Gastroesophageal sphincter (tissue), 4 donors: ENCODE data around the gene MTMR11. TPM values are rescaled to one million over a fixed set of nuclear protein-coding genes. Genes with fewer than 3 reads are reported as not detected.

Experiments used
- ATAC-seq: fragments of 150-250 bp; one replicate; pipeline ENCODE4 v1.9.1; 2016; ENCODE audit warnings: mild to moderate bottlenecking, moderate library complexity
- H3K27ac ChIP-seq, 4 donors: fragments of 200-600 bp; sonication (generic) in 3 of 4; 1 replicate in 3 of 4; 2 replicates in 1 of 4; pipeline ENCODE4 v1.5.1; 2016 to 2019
- H3K27me3 ChIP-seq: fragments of 200-600 bp; sonication (generic); one replicate; pipeline ENCODE4 v1.5.1; 2019
- H3K36me3 ChIP-seq, 2 donors: fragments of 200-600 bp; sonication (generic); one replicate each; pipeline ENCODE4 v1.5.1; 2019; ENCODE audit warnings: control low read depth in 1 of 2
- H3K4me1 ChIP-seq, 3 donors: fragments of 200-600 bp; sonication (generic); 1 replicate in 2 of 3; 2 replicates in 1 of 3; pipeline ENCODE4 v1.5.1; 2016 to 2019; ENCODE audit warnings: control low read depth in 2 of 3
- H3K4me3 ChIP-seq, 2 donors: fragments of 200-600 bp; sonication (generic); one replicate each; pipeline ENCODE4 v1.5.1; 2019; ENCODE audit warnings: mild to moderate bottlenecking in 1 of 2, moderate library complexity in 1 of 2
- H3K9me3 ChIP-seq, 3 donors: fragments of 200-600 bp; sonication (generic); one replicate each; pipeline ENCODE4 v1.5.1; 2017 to 2019; ENCODE audit warnings: control low read depth in 2 of 3
- EP300 ChIP-seq: sonication (generic); formaldehyde crosslinking; IDR thresholded peaks from one replicate; pipeline ENCODE4 v1.6.1; 2017; ENCODE audit warnings: antibody characterized with exemption, mild to moderate bottlenecking
- POLR2A ChIP-seq, 2 donors: fragments of 450-650 bp; IDR thresholded peaks; one replicate each; pipeline ENCODE4 v1.6.1; 2017; ENCODE audit warnings: antibody characterized with exemption in 2 of 2, mild to moderate bottlenecking in 2 of 2, moderate library complexity in 1 of 2
- POLR2AphosphoS5 ChIP-seq: sonication (generic); formaldehyde crosslinking; IDR thresholded peaks from one replicate; pipeline ENCODE4 v1.6.1; 2017; ENCODE audit warnings: antibody characterized with exemption
- WGBS, 2 donors: methylation state at CpG; one replicate each; pipeline ENCODE4 v1.1.5; 2018; ENCODE audit warnings: low coverage in 1 of 2; 5-methylcytosine and 5-hydroxymethylcytosine counted together
- total RNA-seq, 4 donors: library from RNA; depleted of rRNA; stranded (reverse); fragments of >200 nt; gene quantifications; one replicate each; pipeline ENCODE4 v1.1.0, GENCODE V29; 2016
- TF ChIP-seq, protein P1 (sequence below), 4 experiments: fragments of 200-600 bp in 2 of 4; fragments of 450-650 bp in 2 of 4; sonication (generic) in 1 of 4; IDR thresholded peaks; one replicate each; pipeline ENCODE4 v1.5.1; 2017 to 2019; ENCODE audit warnings: antibody characterized with exemption in 4 of 4, mild to moderate bottlenecking in 2 of 4, moderate library complexity in 2 of 4

MTMR11 gene
- total RNA-seq, 4 donors from 2014 or later = 10.6 to 20.6 (median 14.4) TPM

DNA sequence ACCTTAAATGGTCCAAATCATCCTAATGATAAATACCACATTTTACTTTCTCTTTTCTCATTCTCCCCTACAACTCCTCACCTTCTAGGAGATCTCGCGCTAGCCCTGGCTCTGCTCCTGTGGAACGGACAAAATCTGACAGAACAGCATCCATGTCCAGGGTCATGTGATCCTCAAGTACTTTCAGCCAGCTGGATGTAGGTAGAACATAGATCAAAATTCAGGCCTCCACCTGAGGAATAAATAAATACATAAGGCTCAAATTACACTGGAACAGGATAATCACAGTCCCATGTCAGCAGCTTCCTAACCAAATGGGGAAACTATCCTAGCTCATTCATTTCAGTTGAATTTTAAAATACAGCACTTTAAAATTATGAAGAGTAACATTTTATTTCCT lies 40.7 kb upstream of the MTMR11 start:
- no peak for ATAC-seq
- peaks cover 2 to 52% of the 10 kb centered on the region in 2 donors for H3K36me3 ChIP-seq
- no peaks in the 10 kb centered on the region for H3K27me3 ChIP-seq
- H3K27ac ChIP-seq = no peak overlapping the region
- no peaks in the 10 kb centered on the region for H3K9me3 ChIP-seq
- peaks cover 3 to 54% (median 12%) of the 10 kb centered on the region in 3 donors for H3K4me1 ChIP-seq
- TF ChIP-seq, protein P1, sequence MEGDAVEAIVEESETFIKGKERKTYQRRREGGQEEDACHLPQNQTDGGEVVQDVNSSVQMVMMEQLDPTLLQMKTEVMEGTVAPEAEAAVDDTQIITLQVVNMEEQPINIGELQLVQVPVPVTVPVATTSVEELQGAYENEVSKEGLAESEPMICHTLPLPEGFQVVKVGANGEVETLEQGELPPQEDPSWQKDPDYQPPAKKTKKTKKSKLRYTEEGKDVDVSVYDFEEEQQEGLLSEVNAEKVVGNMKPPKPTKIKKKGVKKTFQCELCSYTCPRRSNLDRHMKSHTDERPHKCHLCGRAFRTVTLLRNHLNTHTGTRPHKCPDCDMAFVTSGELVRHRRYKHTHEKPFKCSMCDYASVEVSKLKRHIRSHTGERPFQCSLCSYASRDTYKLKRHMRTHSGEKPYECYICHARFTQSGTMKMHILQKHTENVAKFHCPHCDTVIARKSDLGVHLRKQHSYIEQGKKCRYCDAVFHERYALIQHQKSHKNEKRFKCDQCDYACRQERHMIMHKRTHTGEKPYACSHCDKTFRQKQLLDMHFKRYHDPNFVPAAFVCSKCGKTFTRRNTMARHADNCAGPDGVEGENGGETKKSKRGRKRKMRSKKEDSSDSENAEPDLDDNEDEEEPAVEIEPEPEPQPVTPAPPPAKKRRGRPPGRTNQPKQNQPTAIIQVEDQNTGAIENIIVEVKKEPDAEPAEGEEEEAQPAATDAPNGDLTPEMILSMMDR (IDR thresholded peaks at IDR 0.05) = no peak
- TF ChIP-seq POLR2AphosphoS5 = no peak
- TF ChIP-seq POLR2A (IDR thresholded peaks at IDR 0.05) = no peak
- H3K4me3 ChIP-seq = no peak overlapping the region
- WGBS, 2 donors = 80% methylated on average over 3 of the region's 3 CpGs; no CpG with 5 or more reads in 1 of the 2 donors

DNA sequence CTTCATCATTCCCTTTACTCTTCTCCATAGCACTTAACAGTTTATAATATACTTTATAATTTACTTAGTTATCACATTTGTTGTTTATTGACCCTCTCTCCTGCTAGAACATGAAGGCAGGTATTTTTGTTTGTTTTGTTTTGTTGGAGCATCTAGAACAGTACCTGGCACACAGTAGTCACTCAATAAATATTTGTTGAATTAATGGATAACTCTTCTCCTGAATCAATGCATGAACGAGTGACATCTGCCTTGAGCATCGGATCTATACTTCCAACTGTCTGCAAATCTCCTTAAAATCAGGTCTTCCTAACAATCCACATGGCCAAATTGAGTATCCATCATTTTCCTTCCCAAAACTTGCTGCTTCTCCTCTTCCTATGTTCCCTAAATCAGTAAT lies 35.9 kb upstream of the MTMR11 start:
- no peak for ATAC-seq

DNA sequence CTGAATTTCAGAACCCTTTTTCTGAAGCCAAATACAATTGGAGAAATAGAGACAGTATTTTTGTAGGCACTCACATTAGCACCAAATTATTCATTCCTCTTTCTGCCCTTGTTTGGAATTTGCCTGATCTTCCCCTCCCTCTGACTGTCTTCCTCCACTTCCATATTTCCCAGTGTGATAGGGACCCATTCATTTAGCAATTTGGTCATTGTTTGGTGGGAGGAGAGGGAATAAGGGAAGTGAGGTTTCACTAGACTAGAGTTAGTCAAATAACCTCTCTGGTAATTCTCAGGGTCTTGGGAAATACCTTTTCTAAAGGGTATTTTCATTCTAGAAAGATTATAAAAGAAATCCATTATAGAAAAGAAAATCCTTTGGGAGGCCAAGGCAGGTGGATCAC lies 31.0 kb upstream of the MTMR11 start:
- H3K4me1 ChIP-seq = peaks cover 0 to 20% (median 0%) of the 10 kb centered on the region in 3 donors
- H3K9me3 ChIP-seq = no peaks in the 10 kb centered on the region
- H3K4me3 ChIP-seq = no peak overlapping the region
- H3K36me3 ChIP-seq = peaks cover 0 to 97% of the 10 kb centered on the region in 2 donors
- H3K27me3 ChIP-seq = no peaks in the 10 kb centered on the region
- no peak for ATAC-seq
- H3K27ac ChIP-seq = no peak overlapping the region
- TF ChIP-seq EP300 = no peak
- TF ChIP-seq, protein P1 (IDR thresholded peaks at IDR 0.05) = no peak
- no peak for TF ChIP-seq POLR2A (IDR thresholded peaks at IDR 0.05)
- no peak for TF ChIP-seq POLR2AphosphoS5

More for the DNA sequence above, 35.9 kb upstream of the MTMR11 start:
- Histone ChIP-seq H3K36me3 (peaks cover 2 to 100% of the 10 kb centered on the region in 2 donors), H3K9me3 (no peaks in the 10 kb centered on the region), H3K4me1 (peaks cover 0 to 12% (median 0%) of the 10 kb centered on the region in 3 donors), H3K27ac (no peak overlapping the region), H3K27me3 (no peaks in the 10 kb centered on the region), H3K4me3 (no peak overlapping the region)
- no peak for TF ChIP-seq POLR2AphosphoS5
- TF ChIP-seq POLR2A (IDR thresholded peaks at IDR 0.05) = no peak
- TF ChIP-seq EP300 = no peak
- TF ChIP-seq, protein P1 (IDR thresholded peaks at IDR 0.05) = no peak
- 79 to 93% methylated on average over 2 of the region's 2 CpGs for WGBS, 2 donors

DNA sequence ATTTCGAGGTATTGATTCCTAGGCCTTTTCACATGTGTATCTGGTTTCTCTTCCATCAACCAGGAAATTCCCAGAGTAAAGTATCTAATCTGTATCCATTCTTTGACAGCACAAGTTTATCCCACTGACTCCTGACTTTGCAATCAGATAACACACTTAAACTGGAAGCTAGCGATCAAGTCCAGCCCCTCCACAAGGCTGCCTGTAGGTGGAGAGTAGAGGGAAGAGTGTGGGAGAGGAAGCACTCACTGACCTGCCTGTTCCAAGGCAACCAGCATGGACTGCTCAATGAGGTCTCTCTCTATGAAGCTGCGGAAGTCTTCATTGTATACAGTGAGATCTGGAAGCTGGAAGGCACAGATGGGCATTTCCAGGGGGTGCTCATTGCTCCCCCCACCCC lies 30.4 kb upstream of the MTMR11 start:
- TF ChIP-seq POLR2A (IDR thresholded peaks at IDR 0.05) (no peak), EP300 (no peak), POLR2AphosphoS5 (no peak)
- TF ChIP-seq, protein P1 (IDR thresholded peaks at IDR 0.05) = no peak
- peaks cover 0 to 91% of the 10 kb centered on the region in 2 donors for H3K36me3 ChIP-seq
- no peak overlapping the region for H3K27ac ChIP-seq
- no peaks in the 10 kb centered on the region for H3K27me3 ChIP-seq
- no peak for ATAC-seq
- H3K9me3 ChIP-seq = no peaks in the 10 kb centered on the region
- WGBS, 2 donors = 75 to 96% methylated on average over 2 of the region's 3 CpGs
- H3K4me1 ChIP-seq = peaks cover 0 to 26% (median 0%) of the 10 kb centered on the region in 3 donors
- no peak overlapping the region for H3K4me3 ChIP-seq

DNA sequence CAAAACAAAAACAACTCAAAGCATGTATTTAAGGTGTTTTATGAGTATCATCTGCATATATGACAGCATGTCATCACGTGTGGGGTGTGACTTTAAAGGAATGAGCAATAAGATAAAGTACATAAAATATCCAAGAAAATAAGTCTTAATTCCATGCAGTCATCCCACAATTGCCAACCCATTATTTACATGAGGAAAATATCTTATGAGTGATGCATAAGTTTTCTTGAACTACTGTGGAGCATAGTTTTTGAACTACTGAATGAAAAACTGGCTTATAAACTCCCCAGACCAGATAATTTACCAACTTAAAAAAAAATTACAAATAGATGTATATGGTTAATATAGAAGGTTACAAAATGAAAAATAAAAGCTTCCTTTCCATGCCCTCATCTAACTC lies 29.7 kb upstream of the MTMR11 start:
- Histone ChIP-seq H3K36me3 (peaks cover 0 to 86% of the 10 kb centered on the region in 2 donors), H3K27ac (no peak overlapping the region), H3K4me3 (no peak overlapping the region), H3K4me1 (peaks cover 0 to 31% (median 0%) of the 10 kb centered on the region in 3 donors), H3K27me3 (no peaks in the 10 kb centered on the region), H3K9me3 (no peaks in the 10 kb centered on the region)
- 40% methylated on average over 1 of the region's 1 CpG; no CpG with 5 or more reads in 1 of the 2 donors for WGBS, 2 donors
- TF ChIP-seq POLR2AphosphoS5 (no peak), EP300 (no peak), POLR2A (IDR thresholded peaks at IDR 0.05) (no peak)
- TF ChIP-seq, protein P1 (IDR thresholded peaks at IDR 0.05) = no peak
- ATAC-seq = no peak
